Measurements from ENCODE around the gene MEI1. TPM values are rescaled to one million over a fixed set of nuclear protein-coding genes. Genes with fewer than 3 reads are reported as not detected.

The MEI1 gene
- total and polyA plus RNA-seq, 2 experiments from 2014 or later, result 0.18 TPM; not detected in 1

GRCh38 chr22:41830174-41830573 lies 130.9 kb downstream of the MEI1 start:
- peaks cover 30% of the 10 kb centered on the region for H3K4me1 ChIP-seq (ENCODE audit: insufficient read depth)
- TF ChIP-seq EZH2 (IDR thresholded peaks at IDR 0.05; ENCODE audit: borderline replicate concordance), result no peak
- no peak for TF ChIP-seq EZH2phosphoT487 (IDR thresholded peaks at IDR 0.05; ENCODE audit: low read depth, severe bottlenecking, unreplicated experiment)
- no peak for TF ChIP-seq CTCF (IDR thresholded peaks at IDR 0.05; ENCODE audit: poor library complexity)

GRCh38 chr22:41831383-41831782 lies 132.1 kb downstream of the MEI1 start:
- no peaks in the 10 kb centered on the region for H3K36me3 ChIP-seq (replicated peaks; ENCODE audit: insufficient read depth, low read depth)
- TF ChIP-seq CTCF (IDR thresholded peaks at IDR 0.05; ENCODE audit: poor library complexity) (no peak), EZH2phosphoT487 (IDR thresholded peaks at IDR 0.05; ENCODE audit: low read depth, severe bottlenecking, unreplicated experiment) (no peak), EZH2 (IDR thresholded peaks at IDR 0.05; ENCODE audit: borderline replicate concordance) (no peak)
- no peaks in the 10 kb centered on the region for H3K27me3 ChIP-seq
- no peak overlapping the region for H3K4me2 ChIP-seq
- DNase-seq (ENCODE audit: low spot score), result no peak
- H3K9me2 ChIP-seq (replicated peaks; ENCODE audit: insufficient read depth), result no peaks in the 10 kb centered on the region
- peaks cover 15% of the 10 kb centered on the region for H4K20me1 ChIP-seq (ENCODE audit: insufficient read depth, poor library complexity, severe bottlenecking)
- peaks cover 28% of the 10 kb centered on the region for H3K4me1 ChIP-seq (ENCODE audit: insufficient read depth)
- H3K79me2 ChIP-seq, result peaks cover 33% of the 10 kb centered on the region
- H3K27ac ChIP-seq, result peak overlapping the region; percentile 97
- WGBS (ENCODE audit: low lambda C conversion rate, missing lambda C conversion rate), result 86% methylated on average over 6 of the region's 6 CpGs
- no peak overlapping the region for H3K4me3 ChIP-seq
- H2AFZ ChIP-seq, result no peak overlapping the region
- no peaks in the 10 kb centered on the region for H3K9me3 ChIP-seq (ENCODE audit: low read depth)

More at GRCh38 chr22:41830174-41830573, 130.9 kb downstream of the MEI1 start:
- WGBS (ENCODE audit: low lambda C conversion rate, missing lambda C conversion rate), result 97% methylated on average over 3 of the region's 3 CpGs
- Histone ChIP-seq H3K4me2 (no peak overlapping the region), H3K9me3 (ENCODE audit: low read depth) (no peaks in the 10 kb centered on the region), H3K27ac (no peak overlapping the region), H3K79me2 (peaks cover 21% of the 10 kb centered on the region), H3K27me3 (no peaks in the 10 kb centered on the region), H3K36me3 (replicated peaks; ENCODE audit: insufficient read depth, low read depth) (no peaks in the 10 kb centered on the region), H3K9me2 (replicated peaks; ENCODE audit: insufficient read depth) (no peaks in the 10 kb centered on the region), H3K4me3 (no peak overlapping the region), H4K20me1 (ENCODE audit: insufficient read depth, poor library complexity, severe bottlenecking) (peaks cover 6% of the 10 kb centered on the region), H2AFZ (no peak overlapping the region)
- DNase-seq (ENCODE audit: low spot score), result no peak

GRCh38 chr22:41831828-41832552 lies 132.7 kb downstream of the MEI1 start:
- Histone ChIP-seq H2AFZ (no peak overlapping the region), H3K4me1 (ENCODE audit: insufficient read depth) (peaks cover 22% of the 10 kb centered on the region)

More at GRCh38 chr22:41831828-41832552, 132.7 kb downstream of the MEI1 start:
- no peaks in the 10 kb centered on the region for H3K9me3 ChIP-seq (ENCODE audit: low read depth)
- WGBS (ENCODE audit: low lambda C conversion rate, missing lambda C conversion rate), result 12% methylated on average over 17 of the region's 17 CpGs
- H4K20me1 ChIP-seq (ENCODE audit: insufficient read depth, poor library complexity, severe bottlenecking), result peaks cover 20% of the 10 kb centered on the region
- peak overlapping the region; percentile 77 for H3K4me2 ChIP-seq
- no peak for TF ChIP-seq EZH2 (IDR thresholded peaks at IDR 0.05; ENCODE audit: borderline replicate concordance)
- no peak for TF ChIP-seq CTCF (IDR thresholded peaks at IDR 0.05; ENCODE audit: poor library complexity)
- no peak for TF ChIP-seq EZH2phosphoT487 (IDR thresholded peaks at IDR 0.05; ENCODE audit: low read depth, severe bottlenecking, unreplicated experiment)
- no peak for DNase-seq (ENCODE audit: low spot score)
- peak overlapping the region; percentile 4 for H3K4me3 ChIP-seq
- H3K27ac ChIP-seq, result peak overlapping the region; percentile 97
- H3K27me3 ChIP-seq, result no peaks in the 10 kb centered on the region
- peaks cover 39% of the 10 kb centered on the region for H3K79me2 ChIP-seq
- no peaks in the 10 kb centered on the region for H3K36me3 ChIP-seq (replicated peaks; ENCODE audit: insufficient read depth, low read depth)
- H3K9me2 ChIP-seq (replicated peaks; ENCODE audit: insufficient read depth), result no peaks in the 10 kb centered on the region
